GM08714 (cell line): ENCODE measurements around the gene TSPAN2.
"Not testable (repeated sequence)": the region's sequence is repeated elsewhere in the genome, so short reads cannot be mapped to it uniquely, and the experiment has no call there.

Experiments used
- H3K4me3 ChIP-seq: fragments of 200-500 bp; sonication (Bioruptor generic); 2 replicates; pipeline ENCODE4 v1.5.1; 2014; ENCODE audit warnings: mild to moderate bottlenecking, low read length, inconsistent platforms
- ZNF274 ChIP-seq: IDR thresholded peaks from 2 replicates; pipeline ENCODE4 v1.6.1; 2012; ENCODE audit warnings: mild to moderate bottlenecking, low read depth, low read length

The TSPAN2 gene

DNA sequence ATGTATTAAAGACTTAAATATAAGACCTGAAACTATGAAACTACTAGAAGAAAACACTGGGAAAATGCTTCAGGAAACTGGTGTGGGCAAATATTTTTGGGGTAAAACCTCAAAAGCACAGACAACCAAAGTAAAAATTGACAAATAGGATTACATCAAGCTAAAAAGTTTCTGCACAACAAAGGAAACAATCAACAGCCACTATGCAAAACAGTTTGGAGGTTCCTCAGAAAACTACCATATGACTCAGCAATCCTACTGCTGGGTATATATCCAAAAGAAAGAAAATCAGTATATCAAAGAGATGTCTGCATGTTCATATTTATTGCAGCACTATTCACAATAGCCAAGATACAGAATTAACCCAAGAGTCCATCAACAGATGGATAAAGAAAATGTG, 42.6 kb downstream of the TSPAN2 start:
- no peak for TF ChIP-seq ZNF274
- H3K4me3 ChIP-seq = no peak overlapping the region

DNA sequence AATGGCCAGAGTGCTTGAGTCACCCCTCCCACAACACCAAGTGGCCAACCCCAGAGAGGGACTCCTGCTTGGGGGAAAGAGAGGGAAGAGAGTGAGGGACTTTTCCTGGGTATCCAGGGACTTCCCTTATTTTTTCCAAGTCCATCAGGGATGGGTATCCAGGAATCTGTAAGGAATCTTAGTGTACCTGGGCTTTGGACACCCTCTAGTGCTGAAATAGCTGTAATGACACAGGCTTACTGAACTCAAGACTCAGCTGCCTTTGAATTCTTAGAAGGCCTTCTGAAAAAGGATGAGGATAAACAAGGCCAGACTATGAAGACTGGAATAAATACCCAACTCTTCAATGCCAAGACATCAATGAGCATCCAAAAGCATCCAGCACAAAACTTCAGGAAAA, 47.6 kb downstream of the TSPAN2 start:
- no peak for TF ChIP-seq ZNF274

DNA sequence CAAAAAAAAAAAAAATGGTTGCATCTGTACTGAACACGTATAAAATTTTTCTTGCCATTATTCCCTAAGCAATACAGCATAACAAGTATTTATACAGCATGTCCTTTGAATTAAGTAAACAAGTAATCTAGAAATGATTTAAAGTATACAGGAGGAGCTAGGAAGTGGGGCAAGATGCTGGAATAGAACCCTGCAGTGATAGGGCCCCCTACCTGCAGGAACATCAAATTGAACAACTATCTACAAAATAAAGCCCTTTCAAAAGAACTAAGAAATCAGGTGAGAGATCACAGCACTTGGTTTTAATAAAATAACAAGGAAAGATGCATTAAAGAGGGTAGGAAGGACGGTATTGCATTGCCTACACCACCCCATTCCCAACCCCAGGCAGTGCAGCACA, 48.8 kb downstream of the TSPAN2 start:
- no peak overlapping the region for H3K4me3 ChIP-seq
- TF ChIP-seq ZNF274 = no peak

More for the DNA sequence above, 47.6 kb downstream of the TSPAN2 start:
- H3K4me3 ChIP-seq = no peak overlapping the region

DNA sequence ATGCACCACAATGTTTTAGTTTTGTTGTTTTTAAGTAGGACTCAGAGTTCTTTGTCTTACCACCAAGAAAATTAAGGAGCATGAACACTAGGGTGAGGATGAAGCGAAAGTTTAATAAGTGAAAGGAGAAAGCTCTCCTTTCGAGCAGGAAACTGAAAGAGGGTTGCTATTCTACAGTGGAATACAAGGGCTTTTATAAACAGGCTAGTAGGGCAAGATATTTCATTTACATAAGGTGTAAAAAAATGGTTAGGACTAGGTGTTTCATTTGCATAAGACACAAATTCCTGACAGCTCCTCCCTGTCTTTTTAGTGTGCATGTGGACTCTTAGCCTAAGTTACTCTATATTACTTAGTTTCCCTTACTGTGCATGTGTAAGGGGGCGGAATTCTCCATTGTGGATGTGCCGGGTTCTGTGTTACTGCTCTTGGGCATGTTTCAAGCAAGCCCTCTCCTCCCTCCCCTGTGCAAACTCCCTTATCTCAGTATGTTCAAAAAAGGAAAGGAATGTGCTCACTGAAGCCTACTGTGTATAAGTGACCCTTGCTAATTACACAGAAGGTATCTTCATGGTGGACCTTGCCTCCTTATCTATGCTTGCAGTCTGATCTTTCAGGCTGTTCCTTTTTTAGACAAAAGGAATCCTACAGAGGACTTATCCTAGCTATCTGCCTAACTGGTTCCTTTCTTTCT, 52.3 kb downstream of the TSPAN2 start:
- H3K4me3 ChIP-seq = no peak overlapping the region
- no peak for TF ChIP-seq ZNF274

DNA sequence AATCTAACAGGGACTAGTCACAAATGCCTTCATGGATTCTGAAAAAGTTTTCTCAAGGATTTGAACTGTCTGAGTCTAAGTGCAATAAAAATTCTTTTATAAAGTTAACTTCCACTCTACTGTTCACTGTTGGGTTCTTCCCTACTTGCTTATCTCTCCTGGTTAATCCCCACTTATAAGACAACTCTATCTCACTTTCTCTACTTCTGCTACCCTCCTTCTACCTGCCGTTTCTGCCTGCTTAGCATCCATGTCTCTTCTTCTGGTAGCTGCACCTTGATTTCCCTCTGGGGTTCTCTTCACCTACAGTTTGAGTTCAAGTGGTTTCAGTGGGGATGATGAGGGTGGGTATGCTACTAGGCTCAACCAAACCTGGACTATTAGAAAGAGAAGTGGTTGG, 53.7 kb downstream of the TSPAN2 start:
- TF ChIP-seq ZNF274 = no peak
- H3K4me3 ChIP-seq = no peak overlapping the region

DNA sequence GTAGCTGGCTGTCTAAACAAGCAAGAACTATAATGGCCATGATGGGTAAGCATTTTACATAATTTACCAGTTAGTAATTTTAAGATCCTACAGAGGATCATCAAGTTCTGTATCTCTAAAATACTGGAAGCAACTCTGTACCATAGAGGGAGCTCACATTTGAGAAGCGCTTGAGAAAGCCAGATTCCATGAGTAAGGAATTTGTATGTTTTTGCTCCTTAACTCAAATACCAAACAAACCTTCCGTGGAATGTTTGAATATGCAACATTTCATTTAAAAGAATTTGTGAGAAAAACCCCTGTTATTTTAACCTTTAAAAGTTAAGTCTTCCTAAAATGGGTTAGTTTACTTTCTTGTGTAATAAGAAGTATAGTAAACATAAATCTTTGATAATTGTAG, 57.7 kb downstream of the TSPAN2 start:
- no peak for TF ChIP-seq ZNF274

DNA sequence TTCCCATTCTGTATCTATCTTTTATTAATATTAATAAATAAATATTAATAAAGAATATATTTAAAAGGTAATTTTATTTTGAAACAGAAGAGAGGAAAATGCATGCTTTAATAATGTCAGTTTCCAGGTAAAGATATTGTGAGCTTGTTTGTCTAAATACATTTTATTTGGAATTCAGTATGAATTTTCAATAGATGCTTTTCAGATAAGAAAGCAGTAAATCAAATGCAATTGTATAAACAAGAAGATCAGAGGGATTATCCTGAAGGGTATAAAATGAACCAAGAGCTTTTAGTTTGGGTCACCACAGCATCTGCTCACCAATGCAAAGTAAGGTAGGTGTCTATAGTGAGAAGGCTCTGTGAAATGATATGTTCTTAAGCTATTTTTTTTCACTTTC, 59.8 kb downstream of the TSPAN2 start, which contains the start of gene TSHB:
Gene TSHB (plus strand): TSS at position 301 of the 400 bp plus-strand sequence. CDS start 3,537 bp downstream, outside the sequence.
- TF ChIP-seq ZNF274 = no peak
- H3K4me3 ChIP-seq = no peak within 1 kb of the TSS

More for the DNA sequence above, 57.7 kb downstream of the TSPAN2 start:
- no peak overlapping the region for H3K4me3 ChIP-seq

DNA sequence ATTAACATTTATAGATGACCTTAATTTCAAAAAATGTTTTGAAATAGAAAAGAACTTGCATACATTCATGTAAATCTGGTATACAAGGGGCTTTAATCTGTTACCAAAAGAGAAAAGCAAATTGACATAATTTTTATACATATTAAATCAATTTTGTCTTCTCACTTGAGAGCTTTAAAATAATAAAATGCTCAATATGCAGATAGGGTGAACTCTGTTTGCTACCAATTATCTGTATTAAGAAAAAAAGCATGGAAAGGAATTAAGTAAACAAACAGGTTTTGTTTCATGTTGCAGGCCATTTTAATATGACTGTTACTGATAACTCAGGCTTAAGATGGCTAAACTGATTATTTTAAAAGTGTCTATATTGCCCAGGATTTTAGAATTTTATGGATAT, 65.7 kb downstream of the TSPAN2 start:
- no peak for TF ChIP-seq ZNF274
- H3K4me3 ChIP-seq = no peak overlapping the region

DNA sequence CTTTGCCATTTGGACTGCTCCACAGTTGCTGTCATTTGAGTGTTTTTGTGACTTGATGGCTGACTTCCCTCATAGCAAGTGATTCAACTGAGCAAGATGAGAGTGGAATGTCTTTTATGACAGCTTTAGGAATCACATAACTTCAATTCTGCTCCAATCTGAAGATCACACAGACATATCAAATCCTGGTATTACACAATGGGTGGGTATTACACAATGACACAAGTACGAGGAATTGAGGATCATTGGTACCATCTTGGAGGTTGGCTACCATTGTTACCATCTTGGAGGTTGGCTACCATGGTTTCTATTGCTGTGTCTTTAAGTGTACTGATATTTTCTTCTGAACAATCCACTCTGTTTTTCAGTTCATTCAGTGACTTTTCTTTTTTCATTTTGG, 68.2 kb downstream of the TSPAN2 start:
- TF ChIP-seq ZNF274 = no peak
- H3K4me3 ChIP-seq = no peak overlapping the region

DNA sequence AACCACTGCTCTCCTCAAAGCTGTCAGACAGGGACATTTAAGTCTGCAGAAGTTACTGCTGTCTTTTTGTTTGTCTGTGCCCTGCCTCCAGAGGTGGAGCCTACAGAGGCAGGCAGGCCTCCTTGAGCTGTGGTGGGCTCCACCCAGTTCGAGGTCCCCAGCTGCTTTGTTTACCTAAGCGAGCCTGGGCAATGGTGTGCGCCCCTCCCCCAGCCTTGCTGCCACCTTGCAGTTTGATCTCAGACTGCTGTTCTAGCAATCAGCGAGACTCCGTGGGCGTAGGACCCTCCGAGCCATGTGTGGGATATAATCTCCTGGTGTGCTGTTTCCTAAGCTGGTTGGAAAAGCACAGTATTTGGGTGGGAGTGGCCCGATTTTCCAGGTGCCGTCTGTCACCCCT, 69.8 kb downstream of the TSPAN2 start:
- not testable (repeated sequence) for H3K4me3 ChIP-seq

DNA sequence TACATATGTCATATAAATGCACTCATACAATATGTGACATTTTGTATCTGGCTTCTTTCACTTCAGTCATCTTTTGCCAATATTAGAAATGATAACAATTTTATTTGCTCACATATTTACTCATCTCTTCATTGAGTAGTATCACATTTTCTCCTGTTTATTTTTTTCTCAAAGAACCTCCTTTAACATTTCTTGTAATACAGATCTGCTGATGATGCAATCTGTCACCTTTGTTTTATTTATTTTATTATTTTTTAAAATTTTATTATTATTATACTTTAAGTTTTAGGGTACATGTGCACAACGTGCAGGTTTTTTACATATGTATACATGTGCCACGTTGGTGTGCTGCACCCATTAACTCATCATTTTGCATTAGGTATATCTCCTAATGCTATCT, 75.5 kb downstream of the TSPAN2 start:
- no peak for TF ChIP-seq ZNF274
- no peak overlapping the region for H3K4me3 ChIP-seq

DNA sequence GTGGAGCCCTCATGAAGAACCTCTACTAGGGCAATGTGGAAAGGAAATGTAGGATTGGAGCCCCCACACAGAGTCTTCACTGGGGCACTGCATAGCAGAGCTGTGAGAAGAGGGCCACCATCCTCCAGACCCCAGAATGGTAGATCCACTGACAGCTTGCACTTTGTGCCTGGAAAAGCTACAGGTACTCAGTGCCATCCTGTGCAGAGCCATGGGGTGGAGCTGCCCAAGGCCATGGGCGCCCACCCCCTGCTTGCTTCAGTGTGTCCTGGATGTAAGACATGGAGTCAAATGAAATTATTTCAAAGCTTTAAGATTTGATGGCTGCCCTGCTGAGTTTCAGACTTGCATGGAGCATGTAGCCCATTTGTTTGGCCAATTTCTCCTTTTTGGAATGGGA, 76.9 kb downstream of the TSPAN2 start:
- H3K4me3 ChIP-seq = no peak overlapping the region
- TF ChIP-seq ZNF274 = no peak

DNA sequence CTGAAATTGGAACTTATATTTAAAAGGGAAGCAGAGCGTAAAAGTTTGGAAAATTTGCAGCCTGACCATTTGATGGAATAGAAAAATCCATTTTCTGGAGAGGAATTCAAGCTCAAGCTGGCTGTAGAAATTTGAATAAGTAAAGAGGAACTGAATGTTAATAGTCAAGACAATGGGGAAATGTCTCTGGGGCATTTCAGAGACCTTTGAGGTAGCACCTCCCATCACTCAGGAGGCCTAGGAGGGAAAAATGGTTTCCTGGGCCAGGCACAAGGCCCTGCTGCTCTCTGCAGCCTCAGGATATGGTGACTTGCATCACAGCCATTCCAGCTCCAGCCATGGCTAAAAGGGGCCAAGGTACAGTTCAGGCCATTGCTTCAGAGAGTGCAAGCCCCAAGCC, 77.3 kb downstream of the TSPAN2 start:
- TF ChIP-seq ZNF274 = no peak
- H3K4me3 ChIP-seq = no peak overlapping the region

DNA sequence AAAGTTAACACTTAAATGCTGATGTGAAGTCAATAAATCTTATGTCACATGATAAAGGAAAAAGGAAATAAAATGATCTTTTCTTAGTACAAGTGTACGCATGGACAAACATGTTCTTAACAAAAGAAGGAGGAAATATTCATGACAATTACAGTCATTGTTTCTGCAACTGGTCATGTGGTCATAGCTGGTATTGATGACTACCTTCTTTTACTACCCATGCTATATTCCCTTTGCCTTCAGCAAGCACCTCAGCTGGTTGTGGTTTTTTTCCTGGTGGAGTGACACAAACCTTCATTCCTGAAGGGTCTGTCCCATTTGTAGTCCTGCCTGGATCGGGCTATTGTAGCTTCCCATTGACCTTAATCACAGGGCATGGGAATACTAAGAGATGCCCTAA, 83.1 kb downstream of the TSPAN2 start:
- no peak overlapping the region for H3K4me3 ChIP-seq
- no peak for TF ChIP-seq ZNF274
